HepG2 (cell line): ENCODE results near the gene DOCK2.

Source experiments
- CBX5 ChIP-seq: sonication (generic); formaldehyde crosslinking; IDR thresholded peaks from 2 replicates; pipeline ENCODE4 v1.4.0; 2020; ENCODE audit warnings: missing genetic modification reagents, borderline replicate concordance
- CENPT ChIP-seq: sonication (generic); formaldehyde crosslinking; IDR thresholded peaks from 2 replicates; pipeline ENCODE4 v1.8.0; 2022; ENCODE audit warnings: low read depth, mild to moderate bottlenecking, moderate library complexity, missing genetic modification reagents
- CTCF ChIP-seq: sonication (generic); formaldehyde crosslinking; IDR thresholded peaks from 2 replicates; pipeline ENCODE4 v1.5.0; 2020; ENCODE audit warnings: mild to moderate bottlenecking, missing genetic modification reagents, moderate library complexity
- JDP2 ChIP-seq: sonication (generic); formaldehyde crosslinking; IDR thresholded peaks from 2 replicates; pipeline ENCODE4 v1.8.1; 2022; ENCODE audit warnings: missing genetic modification reagents, borderline replicate concordance
- PLRG1 ChIP-seq: fragments of 450-650 bp; conservative IDR thresholded peaks from 2 replicates; pipeline ENCODE4 v1.6.1; 2016
- POLR2AphosphoS5 ChIP-seq: IDR thresholded peaks from 2 replicates; pipeline ENCODE4 v1.6.1; 2012; ENCODE audit warnings: low read depth, low read length
- PPARG ChIP-seq: conservative IDR thresholded peaks from 2 replicates; pipeline ENCODE4 v1.6.1; 2016; ENCODE audit warnings: missing biosample characterization, missing genetic modification reagents
- SKIL ChIP-seq: sonication (generic); formaldehyde crosslinking; IDR thresholded peaks from 2 replicates; pipeline ENCODE4 v1.8.0; 2022; ENCODE audit warnings: missing genetic modification reagents, mild to moderate bottlenecking, moderate library complexity, borderline replicate concordance
- U2AF2 ChIP-seq: fragments of 200-400 bp; formaldehyde crosslinking; IDR thresholded peaks from 2 replicates; pipeline ENCODE4 v1.6.1; 2017; ENCODE audit warnings: low read depth, mild to moderate bottlenecking, low read length
- ZBTB46 ChIP-seq: sonication (generic); formaldehyde crosslinking; IDR thresholded peaks from 2 replicates; pipeline ENCODE4 v1.4.0; 2020; ENCODE audit warnings: mild to moderate bottlenecking, missing genetic modification reagents, borderline replicate concordance
- ZNF207 ChIP-seq: fragments of 450-650 bp; IDR thresholded peaks from 2 replicates; pipeline ENCODE4 v1.6.1; 2016; ENCODE audit warnings: antibody characterized with exemption, borderline replicate concordance

GRCh38 chr5:169696621-169697510 is 59.8 kb downstream of the DOCK2 start:
- TF ChIP-seq SKIL (CRISPR knock-in tag) (no peak), PLRG1 (no peak), CENPT (CRISPR knock-in tag) (no peak), POLR2AphosphoS5 (no peak), CTCF (CRISPR knock-in tag) (no peak), JDP2 (CRISPR knock-in tag) (no peak), CBX5 (CRISPR knock-in tag) (no peak), ZBTB46 (CRISPR knock-in tag) (no peak), U2AF2 (no peak), ZNF207 (no peak), PPARG (CRISPR knock-in tag) (no peak)
